Esophagus (tissue), 2 donors: ENCODE data around the gene RNF114. TPM values are rescaled to one million over a fixed set of nuclear protein-coding genes. Genes with fewer than 3 reads are reported as not detected.
A peak's percentile ranks its signal among the peaks of the same experiment; 100 is the strongest.

Experiments used
- H3K27ac ChIP-seq, 2 donors: one replicate each; pipeline ENCODE4 v1.5.1; 2013; ENCODE audit warnings: low read depth in 2 of 2, mild to moderate bottlenecking in 2 of 2, inconsistent platforms in 1 of 2, low read length in 1 of 2, moderate library complexity in 1 of 2
- H3K27me3 ChIP-seq, 2 donors: one replicate each; pipeline ENCODE4 v1.6.1; 2013; ENCODE audit warnings: low read length in 2 of 2, control low read depth in 1 of 2, mild to moderate bottlenecking in 1 of 2; ENCODE audit not compliant: insufficient read depth in 2 of 2, control insufficient read depth in 1 of 2
- H3K36me3 ChIP-seq, 2 donors: one replicate each; pipeline ENCODE4 v1.6.1; 2013; ENCODE audit warnings: low read length in 1 of 2; ENCODE audit not compliant: control insufficient read depth in 2 of 2, insufficient read depth in 2 of 2
- H3K4me1 ChIP-seq, 2 donors: one replicate each; pipeline ENCODE4 v1.6.1; 2013; ENCODE audit warnings: low read length in 1 of 2; ENCODE audit not compliant: control insufficient read depth in 2 of 2, insufficient read depth in 2 of 2
- H3K4me3 ChIP-seq, 2 donors: one replicate each; pipeline ENCODE4 v1.5.1; 2013; ENCODE audit warnings: low read length in 2 of 2, mild to moderate bottlenecking in 2 of 2, low read depth in 1 of 2, moderate library complexity in 1 of 2
- H3K9me3 ChIP-seq, 2 donors: one replicate each; pipeline ENCODE4 v1.6.1; 2013; ENCODE audit warnings: mild to moderate bottlenecking in 2 of 2, low read depth in 1 of 2, low read length in 1 of 2, moderate library complexity in 1 of 2; ENCODE audit not compliant: control insufficient read depth in 2 of 2, insufficient read depth in 1 of 2
- WGBS, 2 donors: extraction: QIAGEN DNeasy Blood & Tissue Kit; methylation state at CpG; one replicate each; pipeline ENCODE4 v1.1.7; 2013; 5-methylcytosine and 5-hydroxymethylcytosine counted together
- polyA plus RNA-seq, 2 donors: library from polyadenylated mRNA; stranded (reverse); fragments of 200-250 nt; gene quantifications; one replicate each; pipeline ENCODE4 v1.2.3, GENCODE V29; 2013
- donor health status: healthy with polysubstance abuse.
- donor health status: Bipolar disorder and iron deficiency.

Gene RNF114
- polyA plus RNA-seq, 2 donors = 21.0 to 30.3 TPM

DNA sequence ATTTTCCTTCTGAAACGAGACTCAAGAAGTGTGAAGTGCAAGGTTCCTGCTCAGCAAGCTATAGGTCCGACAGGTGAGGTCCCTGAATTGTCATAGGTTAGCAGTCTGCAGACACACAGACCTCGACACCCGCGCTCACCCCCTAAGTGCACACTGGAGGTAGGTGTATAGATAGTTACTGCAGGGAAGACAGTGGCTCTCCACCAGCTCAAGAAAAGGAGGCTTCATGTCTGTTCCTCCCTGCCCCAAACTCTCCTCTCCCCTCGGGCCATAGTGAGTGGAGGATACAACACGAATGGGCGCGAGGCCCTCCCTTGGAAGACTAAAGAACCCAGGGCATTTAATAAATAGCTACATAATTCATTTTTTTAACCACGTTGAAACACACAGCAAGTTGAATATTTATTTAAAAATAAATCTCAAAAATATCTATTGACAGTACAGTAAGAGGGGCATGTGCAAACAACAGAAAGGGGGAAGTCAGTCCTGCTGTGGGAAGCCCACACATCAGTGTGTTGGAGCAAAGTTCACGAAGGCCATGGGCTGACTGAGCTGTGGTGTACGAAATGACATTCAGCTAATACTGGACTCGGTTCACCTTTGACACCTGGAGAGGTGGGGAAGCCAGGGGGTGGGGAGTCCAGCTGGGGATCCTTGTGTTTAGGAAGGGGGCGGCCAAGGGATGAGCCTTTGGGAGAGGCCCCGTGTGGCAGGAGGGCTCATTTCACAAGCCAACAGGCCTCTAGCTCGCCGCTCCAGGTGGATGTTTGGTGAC lies 31.6 kb upstream of the RNF114 start:
- Histone ChIP-seq H3K9me3 (no peaks in the 10 kb centered on the region), H3K27me3 (no peaks in the 10 kb centered on the region), H3K27ac (no peak overlapping the region), H3K36me3 (peaks cover 27 to 41% of the 10 kb centered on the region in 2 donors), H3K4me1 (no peaks in the 10 kb centered on the region), H3K4me3 (no peak overlapping the region)
- 89 to 93% methylated on average over 17 of the region's 17 CpGs for WGBS, 2 donors

DNA sequence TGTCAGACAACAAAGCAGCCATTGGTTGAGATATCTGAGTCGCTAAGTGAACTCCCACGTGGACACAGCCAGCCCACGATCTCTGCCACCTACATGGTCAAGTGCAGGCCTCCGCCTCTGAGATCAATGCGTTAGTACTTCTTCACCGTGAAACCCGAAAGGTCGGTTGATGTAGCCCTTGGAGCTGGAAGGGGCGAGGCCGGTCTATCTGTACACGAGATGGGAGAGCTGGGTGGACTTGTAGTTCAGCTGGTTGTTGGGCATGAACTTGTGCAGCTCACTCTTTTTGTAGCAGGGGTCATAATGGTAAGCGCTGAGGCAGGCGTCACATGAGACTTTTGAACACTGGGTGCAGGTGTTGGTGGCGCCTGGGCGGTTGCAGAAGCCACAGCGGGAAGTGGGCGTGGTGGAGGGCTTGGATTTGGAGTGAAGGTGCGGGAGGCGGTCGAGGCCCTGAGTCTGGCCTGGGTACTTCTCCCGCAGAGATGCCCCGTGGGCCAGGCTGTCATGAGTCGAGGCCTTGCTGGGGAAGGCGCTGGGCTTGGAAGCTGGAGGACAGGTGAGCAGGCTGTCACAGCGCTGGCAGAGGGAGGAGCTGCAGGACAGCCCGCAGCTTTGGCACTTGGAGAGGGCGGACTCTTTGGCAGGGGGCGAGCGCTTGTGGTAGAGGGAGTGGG lies 30.6 kb upstream of the RNF114 start:
- no peaks in the 10 kb centered on the region for H3K9me3 ChIP-seq
- no peaks in the 10 kb centered on the region for H3K4me1 ChIP-seq
- no peak overlapping the region for H3K27ac ChIP-seq
- H3K4me3 ChIP-seq = no peak overlapping the region
- WGBS, 2 donors = 93 to 95% methylated on average over 29 of the region's 29 CpGs
- H3K27me3 ChIP-seq = no peaks in the 10 kb centered on the region
- H3K36me3 ChIP-seq = peaks cover 30 to 48% of the 10 kb centered on the region in 2 donors

DNA sequence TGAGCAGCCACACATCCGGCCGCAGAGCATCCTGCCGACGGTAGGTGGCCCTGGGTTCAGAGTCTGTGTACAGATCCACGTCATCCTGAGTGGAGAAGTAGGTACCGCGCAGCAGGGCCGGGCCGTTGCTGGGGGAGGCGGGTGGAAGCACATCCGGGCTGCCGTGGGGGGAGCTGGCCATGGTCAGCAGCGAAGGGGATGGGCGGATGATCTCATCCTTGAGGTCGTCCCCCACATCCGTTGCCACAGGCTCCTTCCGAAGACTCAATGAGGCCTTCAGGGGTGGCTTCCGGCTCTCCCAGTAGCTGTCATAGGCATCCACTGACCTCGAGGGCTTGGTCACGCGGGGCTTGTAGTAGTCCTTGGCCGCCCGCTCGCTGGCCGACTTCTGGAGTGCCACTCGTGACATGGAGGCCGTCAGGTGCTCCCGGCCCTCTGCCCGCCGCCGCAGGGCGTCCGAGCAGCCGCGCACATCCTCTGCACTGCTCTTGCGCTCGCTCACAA lies 30.0 kb upstream of the RNF114 start:
- no peak overlapping the region for H3K4me3 ChIP-seq
- no peaks in the 10 kb centered on the region for H3K4me1 ChIP-seq
- 93 to 94% methylated on average over 37 of the region's 37 CpGs for WGBS, 2 donors
- no peaks in the 10 kb centered on the region for H3K27me3 ChIP-seq
- H3K36me3 ChIP-seq = peaks cover 30 to 48% of the 10 kb centered on the region in 2 donors
- H3K9me3 ChIP-seq = no peaks in the 10 kb centered on the region
- no peak overlapping the region for H3K27ac ChIP-seq

DNA sequence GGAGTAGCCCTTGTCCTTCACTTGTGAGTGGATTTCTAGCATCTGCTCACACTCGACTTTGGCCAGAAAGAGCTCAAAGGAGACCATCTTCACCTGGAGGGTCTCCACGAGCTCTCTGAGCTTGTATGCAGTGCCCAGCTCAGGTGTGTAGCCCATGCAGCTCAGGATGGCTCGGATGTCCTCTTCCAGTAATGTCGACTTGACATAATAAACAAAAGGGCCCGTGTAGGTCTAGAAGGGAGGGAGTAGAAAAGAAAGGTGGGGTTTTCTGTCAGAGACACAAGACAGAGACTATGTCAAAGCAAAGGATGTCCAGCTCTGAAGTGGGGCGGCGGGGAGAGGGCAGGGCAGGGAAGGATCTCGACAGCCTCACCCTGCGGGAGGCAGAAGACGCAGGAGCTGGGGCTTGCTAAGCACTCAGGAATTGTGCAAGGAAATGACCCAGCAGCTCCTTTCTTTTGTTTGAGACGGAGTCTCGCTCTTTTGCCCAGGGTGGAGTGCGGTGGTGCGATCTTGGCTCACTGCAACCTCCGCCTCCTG lies 29.5 kb upstream of the RNF114 start:
- Histone ChIP-seq H3K4me3 (no peak overlapping the region), H3K9me3 (no peaks in the 10 kb centered on the region), H3K27me3 (no peaks in the 10 kb centered on the region), H3K4me1 (peaks cover 0 to under 1% of the 10 kb centered on the region in 2 donors), H3K27ac (no peak overlapping the region), H3K36me3 (peaks cover 30 to 48% of the 10 kb centered on the region in 2 donors)
- 92 to 94% methylated on average over 15 of the region's 15 CpGs for WGBS, 2 donors

DNA sequence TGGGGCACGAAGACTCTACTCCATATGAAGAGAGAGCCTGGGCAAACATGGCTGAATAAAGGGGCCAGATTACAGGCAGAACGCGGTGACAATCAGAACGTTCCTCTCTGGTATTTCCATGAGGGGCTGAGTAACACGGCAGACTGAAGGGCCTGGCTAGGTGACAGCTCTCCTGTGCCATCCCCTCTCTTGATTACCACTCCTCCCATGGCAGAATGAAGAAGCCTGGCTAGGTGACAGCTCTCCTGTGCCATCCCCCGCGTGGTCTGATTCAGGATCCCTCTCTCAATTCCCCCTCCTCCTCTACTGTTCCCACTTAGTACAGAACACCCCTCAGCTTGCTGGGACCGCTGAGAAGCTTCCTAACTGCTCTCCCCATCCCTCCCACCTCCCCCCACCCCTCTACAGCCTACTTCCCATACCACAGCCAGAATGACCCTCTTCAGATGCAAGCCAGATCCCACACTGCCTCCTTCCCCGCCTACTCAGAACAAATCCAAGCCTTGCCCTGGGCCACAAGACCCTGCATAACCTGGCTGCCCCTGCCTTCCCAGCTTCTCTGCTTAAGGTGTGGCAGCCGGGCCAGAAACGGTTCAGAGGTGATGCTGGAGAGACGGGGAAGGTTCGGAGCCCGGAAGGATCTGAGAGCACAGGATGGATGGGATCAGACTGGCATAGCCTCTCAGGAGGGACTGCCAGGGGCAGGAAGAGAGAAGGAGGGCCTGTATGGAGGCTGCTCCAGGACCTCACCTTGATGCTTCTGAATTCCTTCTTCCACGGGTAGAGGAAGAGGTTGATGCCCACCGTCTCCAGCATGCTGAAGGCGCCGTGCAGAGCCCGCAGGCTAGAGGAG lies 28.6 kb upstream of the RNF114 start:
- H3K27ac ChIP-seq = no peak overlapping the region
- H3K36me3 ChIP-seq = peaks cover 30 to 48% of the 10 kb centered on the region in 2 donors
- no peaks in the 10 kb centered on the region for H3K9me3 ChIP-seq
- 92 to 93% methylated on average over 19 of the region's 19 CpGs for WGBS, 2 donors
- peaks cover 0 to 3% of the 10 kb centered on the region in 2 donors for H3K4me1 ChIP-seq
- H3K27me3 ChIP-seq = no peaks in the 10 kb centered on the region
- no peak overlapping the region for H3K4me3 ChIP-seq

DNA sequence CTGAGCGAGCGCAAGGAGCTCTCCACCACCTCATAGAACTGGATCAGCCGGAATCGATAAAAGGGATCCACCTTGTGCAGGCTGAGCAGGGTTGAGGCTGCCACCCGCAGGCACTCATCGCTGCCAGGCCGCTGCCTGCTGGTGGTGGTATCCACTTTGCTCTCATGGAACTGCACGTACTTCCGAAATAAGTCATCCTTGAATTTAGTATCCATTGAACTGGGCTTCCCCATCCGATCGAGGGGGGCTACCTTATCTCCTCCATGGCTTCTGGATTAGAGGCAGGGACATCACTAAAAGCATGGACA lies 28.0 kb upstream of the RNF114 start:
- Histone ChIP-seq H3K4me3 (no peak overlapping the region), H3K36me3 (peaks cover 30 to 48% of the 10 kb centered on the region in 2 donors), H3K4me1 (peaks cover 0 to 3% of the 10 kb centered on the region in 2 donors), H3K27me3 (no peaks in the 10 kb centered on the region), H3K27ac (no peak overlapping the region), H3K9me3 (no peaks in the 10 kb centered on the region)
- 96% methylated on average over 11 of the region's 11 CpGs for WGBS, 2 donors

DNA sequence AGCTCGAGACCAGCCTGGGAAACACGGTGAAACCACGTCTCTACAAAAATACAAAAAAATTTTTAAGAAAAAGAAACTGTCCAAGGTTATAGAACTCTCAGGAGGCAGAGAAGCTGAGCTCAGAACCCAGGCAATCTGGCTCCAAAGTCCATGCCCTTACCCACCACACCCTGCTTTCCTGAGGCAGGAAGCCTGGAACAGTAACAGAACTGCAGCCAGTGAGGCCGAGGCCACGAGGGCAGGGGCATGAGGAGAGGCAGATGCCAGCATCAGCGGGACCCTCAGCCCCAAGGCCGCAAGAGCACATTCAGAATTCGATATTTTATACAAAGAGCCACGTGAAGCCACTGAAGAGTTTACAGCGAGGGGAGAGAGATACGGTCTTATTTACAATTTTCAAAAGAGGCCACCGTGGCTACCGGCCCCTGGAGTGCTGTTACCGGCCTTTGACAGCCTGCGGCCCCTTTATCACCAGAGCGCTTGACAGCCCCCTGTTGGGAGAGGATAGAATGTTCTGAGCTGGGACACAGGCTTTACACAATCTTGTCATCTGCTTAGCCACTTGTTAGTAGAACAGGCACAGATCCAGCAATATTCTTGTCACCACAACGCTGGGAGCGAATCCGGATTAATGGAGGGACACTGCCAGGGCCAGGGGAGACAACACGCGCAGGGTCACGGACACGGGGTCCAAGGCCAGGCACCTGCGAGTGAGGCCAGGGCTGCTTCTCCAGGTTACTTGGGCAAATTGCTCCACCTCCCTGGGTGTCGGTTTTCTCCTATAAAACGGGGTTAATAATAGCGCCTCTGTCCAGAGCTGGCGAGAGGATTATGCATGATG lies 26.5 kb upstream of the RNF114 start:
- H3K4me3 ChIP-seq = no peak overlapping the region
- no peaks in the 10 kb centered on the region for H3K27me3 ChIP-seq
- peaks cover 29 to 42% of the 10 kb centered on the region in 2 donors for H3K36me3 ChIP-seq
- H3K4me1 ChIP-seq = peaks cover 0 to 9% of the 10 kb centered on the region in 2 donors
- H3K27ac ChIP-seq = peak overlapping the region in 1 of 2 donors; percentile 37
- no peaks in the 10 kb centered on the region for H3K9me3 ChIP-seq
- 62 to 76% methylated on average over 28 of the region's 28 CpGs for WGBS, 2 donors

DNA sequence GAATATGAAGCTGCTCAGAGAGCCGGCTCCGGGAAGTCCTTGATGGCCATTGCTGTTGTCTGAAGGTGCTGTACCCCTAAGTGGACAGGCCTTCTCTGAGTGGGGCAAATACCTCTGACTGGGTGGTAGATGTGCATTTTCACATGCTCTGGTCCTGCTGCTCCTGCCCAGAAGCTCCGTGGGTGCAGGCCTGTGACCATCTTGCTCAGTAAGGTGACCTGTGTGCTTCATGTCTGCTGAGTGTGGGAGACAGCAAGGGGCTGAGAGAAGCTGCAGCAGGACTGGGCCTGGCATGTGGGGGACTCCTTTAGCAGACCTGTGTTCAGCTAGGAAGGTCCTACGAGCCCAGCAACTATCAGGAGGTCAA lies 25.9 kb upstream of the RNF114 start:
- Histone ChIP-seq H3K9me3 (no peaks in the 10 kb centered on the region), H3K27me3 (no peaks in the 10 kb centered on the region), H3K4me3 (no peak overlapping the region), H3K4me1 (peaks cover 0 to 9% of the 10 kb centered on the region in 2 donors), H3K36me3 (peaks cover 23 to 37% of the 10 kb centered on the region in 2 donors), H3K27ac (no peak overlapping the region)
- WGBS, 2 donors = 59 to 76% methylated on average over 4 of the region's 4 CpGs
